Measurements from ENCODE around the gene ZNF644. TPM values are rescaled to one million over a fixed set of nuclear protein-coding genes. Genes with fewer than 3 reads are reported as not detected.
A peak's percentile ranks its signal among the peaks of the same experiment; 100 is the strongest.

Gene ZNF644
- total and polyA plus RNA-seq, 7 donors = 16.3 to 35.6 (median 27.5) TPM

- peaks cover 0 to 3% of the 10 kb centered on the region in 2 donors for H3K36me3 ChIP-seq (ENCODE audit: insufficient read depth in 1 of 2, low read depth in 1 of 2)
- DNase-seq (no peak), ATAC-seq (no peak)
- intact Hi-C loops (cut with DNase I) = loop anchor here in 1 of 2 donors (5.0 to 10.0 kb wide), 2 partner anchors 113 to 166 kb away; no protein-coding TSS in a partner anchor
- no peaks in the 10 kb centered on the region for H3K9me3 ChIP-seq
- no peaks in the 10 kb centered on the region for H3K27me3 ChIP-seq (ENCODE audit: insufficient read depth in 3 of 3, low read length in 2 of 3)
- WGBS, 3 donors = 24 to 28% (median 27%) methylated on average over 4 of the region's 4 CpGs
- peaks cover 36% of the 10 kb centered on the region for H3K4me1 ChIP-seq
- H3K27ac ChIP-seq = peak overlapping the region; percentile 99
- no peak for TF ChIP-seq CTCF (IDR thresholded peaks at IDR 0.05)
- peak overlapping the region; percentile 97 for H3K4me3 ChIP-seq
These were observed 1.3 kb downstream of the ZNF644 start for GRCh38 chr1:91020486-91020885.

GRCh38 chr1:91018006-91018405 lies 3.8 kb downstream of the ZNF644 start:
- Histone ChIP-seq H3K9me3 (no peaks in the 10 kb centered on the region), H3K36me3 (ENCODE audit: insufficient read depth in 1 of 2, low read depth in 1 of 2) (peaks cover 0 to 3% of the 10 kb centered on the region in 2 donors), H3K4me1 (peaks cover 51% of the 10 kb centered on the region), H3K4me3 (no peak overlapping the region), H3K27me3 (ENCODE audit: insufficient read depth in 3 of 3, low read length in 2 of 3) (no peaks in the 10 kb centered on the region), H3K27ac (no peak overlapping the region)
- no peak for DNase-seq
- no peak for TF ChIP-seq CTCF (IDR thresholded peaks at IDR 0.05)
- ATAC-seq = no peak
- intact Hi-C loops (cut with DNase I) = no loop called here
- WGBS, 3 donors = 64 to 68% (median 66%) methylated on average over 2 of the region's 2 CpGs

DNA sequence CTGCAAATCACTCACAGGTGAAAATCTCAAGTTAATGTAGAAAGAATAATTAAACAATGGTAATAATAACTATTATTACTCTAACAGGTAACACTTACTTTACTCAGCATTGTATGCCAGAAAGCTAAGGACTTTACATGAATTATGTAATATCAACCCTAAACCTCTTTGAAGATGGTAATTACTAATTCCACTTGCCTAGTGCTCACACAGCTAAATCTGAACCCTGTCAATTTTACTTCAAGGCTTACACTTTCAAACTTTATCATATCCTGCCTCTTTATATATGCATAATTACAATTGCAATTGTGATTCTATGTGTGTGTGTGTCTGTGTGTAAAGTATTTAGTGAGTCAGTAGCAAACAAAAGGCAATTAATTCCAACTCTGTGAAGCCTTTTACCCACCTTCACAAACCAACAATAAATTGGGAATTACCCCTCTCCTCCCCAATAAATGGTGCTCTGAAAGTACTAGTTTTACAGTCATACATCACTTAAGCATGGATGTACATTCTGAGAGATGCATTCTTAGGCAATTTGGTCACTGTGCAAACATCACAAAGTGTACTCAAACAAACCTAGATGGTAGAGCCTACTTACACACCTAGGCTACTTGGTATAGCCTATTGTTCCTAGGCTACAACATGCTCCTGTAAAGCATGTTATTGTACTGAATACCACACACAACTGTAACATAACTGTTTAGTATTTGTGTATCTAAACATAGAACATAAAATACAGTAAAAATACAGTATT lies 5.9 kb downstream of the ZNF644 start:
- DNase-seq = no peak
- intact Hi-C loops (cut with DNase I) = no loop called here
- no peak overlapping the region for H3K27ac ChIP-seq
- no peak for TF ChIP-seq CTCF (IDR thresholded peaks at IDR 0.05)
- no peak for ATAC-seq
- no peaks in the 10 kb centered on the region for H3K9me3 ChIP-seq
- H3K4me1 ChIP-seq = peaks cover 60% of the 10 kb centered on the region
- no peak overlapping the region for H3K4me3 ChIP-seq
- H3K36me3 ChIP-seq (ENCODE audit: insufficient read depth in 1 of 2, low read depth in 1 of 2) = peaks cover 0 to 3% of the 10 kb centered on the region in 2 donors
- H3K27me3 ChIP-seq (ENCODE audit: insufficient read depth in 3 of 3, low read length in 2 of 3) = no peaks in the 10 kb centered on the region

DNA sequence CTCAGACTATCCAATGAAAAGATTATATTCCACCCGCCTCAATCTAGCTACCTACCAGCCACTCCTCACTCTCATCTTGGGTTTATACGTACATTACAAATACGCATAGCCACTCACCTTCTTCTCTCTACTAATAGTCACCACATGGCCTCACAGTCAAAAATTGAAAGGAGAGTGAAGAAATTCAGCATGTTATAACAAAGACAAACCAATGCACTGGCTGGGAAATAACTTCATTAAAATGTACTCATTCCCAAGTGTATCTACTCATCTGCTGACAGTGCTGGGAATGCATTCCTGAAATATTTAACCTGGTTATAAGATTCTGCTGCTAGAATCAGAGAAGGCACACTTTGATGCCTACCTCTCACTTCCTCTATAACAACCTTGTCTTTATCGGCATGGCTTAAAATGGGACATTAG lies 6.5 kb downstream of the ZNF644 start:
- 88 to 90% (median 89%) methylated on average over 4 of the region's 4 CpGs for WGBS, 3 donors
- H3K4me1 ChIP-seq = peaks cover 58% of the 10 kb centered on the region
- H3K27ac ChIP-seq = no peak overlapping the region
- peaks cover 0 to 3% of the 10 kb centered on the region in 2 donors for H3K36me3 ChIP-seq (ENCODE audit: insufficient read depth in 1 of 2, low read depth in 1 of 2)
- ATAC-seq (no peak), DNase-seq (no peak)
- H3K27me3 ChIP-seq (ENCODE audit: insufficient read depth in 3 of 3, low read length in 2 of 3) = no peaks in the 10 kb centered on the region
- intact Hi-C loops (cut with DNase I) = no loop called here
- no peak overlapping the region for H3K4me3 ChIP-seq
- H3K9me3 ChIP-seq = no peaks in the 10 kb centered on the region
- no peak for TF ChIP-seq CTCF (IDR thresholded peaks at IDR 0.05)

DNA sequence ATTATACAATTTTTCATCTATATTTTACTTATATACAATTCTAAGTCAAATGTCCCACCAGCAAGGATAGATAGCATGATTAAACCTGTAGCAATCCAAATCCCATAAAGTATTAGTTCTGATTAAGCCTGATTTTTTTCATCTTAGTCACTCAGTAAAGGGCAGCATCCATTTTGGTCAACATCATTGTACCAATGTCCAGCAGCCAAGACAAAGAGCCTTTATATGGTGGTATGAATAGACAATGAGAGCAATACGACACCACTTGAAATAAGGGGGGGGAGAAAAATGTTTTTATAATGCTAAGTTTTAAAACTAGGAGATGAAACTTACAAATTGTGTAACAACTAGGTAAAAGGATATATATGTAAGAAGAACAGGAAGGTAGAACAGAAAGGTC lies 7.4 kb downstream of the ZNF644 start:
- no peak for TF ChIP-seq CTCF (IDR thresholded peaks at IDR 0.05)
- no peaks in the 10 kb centered on the region for H3K27me3 ChIP-seq (ENCODE audit: insufficient read depth in 3 of 3, low read length in 2 of 3)
- no peaks in the 10 kb centered on the region for H3K9me3 ChIP-seq
- ATAC-seq = no peak
- no peak overlapping the region for H3K27ac ChIP-seq
- peaks cover 0 to 3% of the 10 kb centered on the region in 2 donors for H3K36me3 ChIP-seq (ENCODE audit: insufficient read depth in 1 of 2, low read depth in 1 of 2)
- intact Hi-C loops (cut with DNase I) = no loop called here
- no peak overlapping the region for H3K4me3 ChIP-seq
- no peak for DNase-seq
- 75 to 78% (median 77%) methylated on average over 1 of the region's 1 CpG for WGBS, 3 donors
- peaks cover 50% of the 10 kb centered on the region for H3K4me1 ChIP-seq

Data from psoas muscle (tissue), 8 donors.